ENCODE results near the gene ADAM10. TPM values are rescaled to one million over a fixed set of nuclear protein-coding genes. Genes with fewer than 3 reads are reported as not detected.

Gene ADAM10
- total RNA-seq, 1 donor from 2014 or later = 106 TPM

- no peak for DNase-seq (ENCODE audit: low read depth)
- no peak for TF ChIP-seq CTCF (conservative IDR thresholded peaks at IDR 0.05; ENCODE audit: low read depth, low read length)
- no peak overlapping the region for H3K4me3 ChIP-seq (ENCODE audit: low read depth, low read length)
These were observed 30.0 kb upstream of the ADAM10 start for GRCh38 chr15:58779554-58779953.

- DNase-seq (ENCODE audit: low read depth) = no peak
- H3K4me3 ChIP-seq (ENCODE audit: low read depth, low read length) = no peak overlapping the region
- no peak for TF ChIP-seq CTCF (conservative IDR thresholded peaks at IDR 0.05; ENCODE audit: low read depth, low read length)
These were observed 27.6 kb upstream of the ADAM10 start for GRCh38 chr15:58777107-58777506.

GRCh38 chr15:58775402-58775801 is 25.9 kb upstream of the ADAM10 start:
- TF ChIP-seq CTCF (conservative IDR thresholded peaks at IDR 0.05; ENCODE audit: low read depth, low read length) = no peak
- H3K4me3 ChIP-seq (ENCODE audit: low read depth, low read length) = no peak overlapping the region
- DNase-seq (ENCODE audit: low read depth) = no peak

- peak overlapping the region; percentile 85 for H3K4me3 ChIP-seq (ENCODE audit: low read depth, low read length)
- DNase-seq (ENCODE audit: low read depth) = no peak
- no peak for TF ChIP-seq CTCF (conservative IDR thresholded peaks at IDR 0.05; ENCODE audit: low read depth, low read length)
These were observed 23.5 kb upstream of the ADAM10 start for GRCh38 chr15:58773024-58773423.

GRCh38 chr15:58771621-58772250 is 22.2 kb upstream of the ADAM10 start:
- DNase-seq (ENCODE audit: low read depth) = no peak
- H3K4me3 ChIP-seq (ENCODE audit: low read depth, low read length) = peak overlapping the region; percentile 85
- TF ChIP-seq CTCF (conservative IDR thresholded peaks at IDR 0.05; ENCODE audit: low read depth, low read length) = no peak

- peak within 1 kb of the TSS; percentile 85 for H3K4me3 ChIP-seq (ENCODE audit: low read depth, low read length)
- peak; percentile 72 for DNase-seq (ENCODE audit: low read depth)
- peak; percentile 8 for TF ChIP-seq CTCF (conservative IDR thresholded peaks at IDR 0.05; ENCODE audit: low read depth, low read length)
These were observed 21.5 kb upstream of the ADAM10 start, which contains the start of gene MINDY2 for GRCh38 chr15:58770857-58771620. Gene MINDY2 (plus strand): TSS chr15:58771302. CDS start chr15:58771396, 94 bp downstream.

Data from epithelial cell of proximal tubule (primary cell).